Esophagus squamous epithelium (tissue), 4 donors: ENCODE results near the gene BNIP3.

Experiments used
- CTCF ChIP-seq, 6 experiments: fragments of 450-650 bp in 4 of 6; fragments of 200-600 bp in 2 of 6; sonication (generic) in 2 of 6; IDR thresholded peaks; one replicate each; pipeline ENCODE4 v1.5.1; 2016 to 2019; ENCODE audit warnings: antibody characterized with exemption in 6 of 6, mild to moderate bottlenecking in 4 of 6, moderate library complexity in 4 of 6
- POLR2A ChIP-seq, 4 donors: fragments of 450-650 bp; IDR thresholded peaks; one replicate each; pipeline ENCODE4 v1.6.1; 2017; ENCODE audit warnings: antibody characterized with exemption in 4 of 4, mild to moderate bottlenecking in 4 of 4, moderate library complexity in 3 of 4

GRCh38 chr10:131954356-131954965 lies 27.3 kb downstream of the BNIP3 start:
- TF ChIP-seq CTCF (IDR thresholded peaks at IDR 0.05) (no peak), POLR2A (IDR thresholded peaks at IDR 0.05) (no peak)
